SH-SY5Y (cell line): ENCODE results near the gene CAMK1G.

ENCODE experiments used
- GATA2 ChIP-seq: IDR thresholded peaks from 2 replicates; pipeline ENCODE4 v1.6.1; 2011; ENCODE audit warnings: mild to moderate bottlenecking, low read depth, low read length
- GATA3 ChIP-seq: IDR thresholded peaks from 2 replicates; pipeline ENCODE4 v1.6.1; 2011; ENCODE audit warnings: low read depth, mild to moderate bottlenecking, low read length, moderate library complexity

DNA sequence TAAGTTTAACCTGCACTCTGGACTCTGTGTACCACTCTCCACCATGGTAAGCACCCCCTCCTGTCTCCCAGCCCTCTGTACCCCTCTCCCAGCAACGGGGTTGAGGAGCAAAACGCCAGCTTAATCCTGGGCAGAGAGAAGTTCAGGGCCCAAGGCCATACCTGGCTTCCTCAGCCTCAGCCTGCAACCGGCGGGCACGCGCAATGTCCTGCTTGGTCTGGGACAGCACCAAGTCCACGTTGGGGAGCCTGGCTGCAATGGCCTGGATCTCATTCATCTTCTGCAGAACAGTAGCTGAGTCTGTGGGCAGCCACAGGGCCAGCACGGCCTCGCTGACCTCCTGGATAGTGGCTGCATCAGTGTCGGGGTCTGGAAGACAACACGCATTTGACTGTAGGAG, 34.8 kb downstream of the CAMK1G start:
- no peak for TF ChIP-seq GATA2
- no peak for TF ChIP-seq GATA3
